ENCODE data around the gene LRP1B. TPM values are rescaled to one million over a fixed set of nuclear protein-coding genes. Genes with fewer than 3 reads are reported as not detected.

LRP1B gene
- total and polyA plus RNA-seq, 2 of the 8 experiments (the other 6 are each of a cell fraction or from before 2014, with no cell fraction given) = 0.03 TPM; not detected in 1

- TF ChIP-seq CHD7 (IDR thresholded peaks at IDR 0.05; ENCODE audit: insufficient replicate concordance, low read length) (no peak), BRCA1 (IDR thresholded peaks at IDR 0.05; ENCODE audit: low read depth, low read length) (no peak), ZNF274 (IDR thresholded peaks at IDR 0.05; ENCODE audit: borderline replicate concordance, extremely low read depth, low read length) (no peak), PHF8 (conservative IDR thresholded peaks at IDR 0.05; ENCODE audit: low read depth, low read length) (no peak), SP2 (IDR thresholded peaks at IDR 0.05; ENCODE audit: low read length) (no peak), SP4 (IDR thresholded peaks at IDR 0.05; ENCODE audit: low read length) (no peak), BCL11A (IDR thresholded peaks at IDR 0.05; ENCODE audit: low read depth in 2 of 2, low read length in 2 of 2) (no peak), GTF2F1 (IDR thresholded peaks at IDR 0.05; ENCODE audit: borderline replicate concordance, low read depth, low read length) (no peak), SIX5 (IDR thresholded peaks at IDR 0.05; ENCODE audit: low read depth, low read length) (no peak), TAF7 (optimal IDR thresholded peaks at IDR 0.05; ENCODE audit: borderline replicate concordance, low read depth, low read length) (no peak), KDM4A (IDR thresholded peaks at IDR 0.05; ENCODE audit: low read depth, low read length, severe bottlenecking) (no peak), RAD21 (IDR thresholded peaks at IDR 0.05 in 1 of 2, conservative IDR thresholded peaks at IDR 0.05 in 1 of 2; ENCODE audit: low read depth in 2 of 2, low read length in 2 of 2) (no peak)
These were observed 489.4 kb downstream of the LRP1B start (continued) for GRCh38 chr2:141641462-141641861.

Measured in H1 (cell line).